ENCODE results near the gene GTSE1.

DNA sequence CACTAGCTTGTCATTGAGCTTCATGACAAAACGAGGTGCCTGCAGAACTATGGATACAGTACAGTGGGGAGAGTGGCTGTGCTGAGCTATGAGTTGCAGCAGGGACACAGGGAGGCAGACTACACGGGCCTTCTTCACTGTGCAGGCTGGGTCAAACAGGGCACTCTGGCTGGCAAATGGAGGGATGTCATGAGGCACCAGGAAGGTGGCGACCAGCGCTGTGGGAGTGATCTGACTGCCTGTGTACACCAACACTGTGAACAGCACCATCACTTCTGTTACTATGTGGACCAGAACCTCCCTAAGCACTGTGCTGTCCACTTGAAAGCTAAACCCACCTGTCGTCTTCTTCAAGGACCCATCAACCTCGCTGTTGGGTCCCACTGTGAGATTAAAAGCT, 36.6 kb upstream of the GTSE1 start:
- TF ChIP-seq, protein P1, sequence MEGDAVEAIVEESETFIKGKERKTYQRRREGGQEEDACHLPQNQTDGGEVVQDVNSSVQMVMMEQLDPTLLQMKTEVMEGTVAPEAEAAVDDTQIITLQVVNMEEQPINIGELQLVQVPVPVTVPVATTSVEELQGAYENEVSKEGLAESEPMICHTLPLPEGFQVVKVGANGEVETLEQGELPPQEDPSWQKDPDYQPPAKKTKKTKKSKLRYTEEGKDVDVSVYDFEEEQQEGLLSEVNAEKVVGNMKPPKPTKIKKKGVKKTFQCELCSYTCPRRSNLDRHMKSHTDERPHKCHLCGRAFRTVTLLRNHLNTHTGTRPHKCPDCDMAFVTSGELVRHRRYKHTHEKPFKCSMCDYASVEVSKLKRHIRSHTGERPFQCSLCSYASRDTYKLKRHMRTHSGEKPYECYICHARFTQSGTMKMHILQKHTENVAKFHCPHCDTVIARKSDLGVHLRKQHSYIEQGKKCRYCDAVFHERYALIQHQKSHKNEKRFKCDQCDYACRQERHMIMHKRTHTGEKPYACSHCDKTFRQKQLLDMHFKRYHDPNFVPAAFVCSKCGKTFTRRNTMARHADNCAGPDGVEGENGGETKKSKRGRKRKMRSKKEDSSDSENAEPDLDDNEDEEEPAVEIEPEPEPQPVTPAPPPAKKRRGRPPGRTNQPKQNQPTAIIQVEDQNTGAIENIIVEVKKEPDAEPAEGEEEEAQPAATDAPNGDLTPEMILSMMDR (conservative IDR thresholded peaks at IDR 0.05; ENCODE audit: low read depth, low read length) = no peak
- no peak for TF ChIP-seq EZH2 (IDR thresholded peaks at IDR 0.05; ENCODE audit: borderline replicate concordance, low read depth, low read length, poor library complexity, severe bottlenecking)

Measured in A673 (cell line).